ENCODE measurements around the gene TOE1.
A peak's percentile ranks its signal among the peaks of the same experiment; 100 is the strongest.

Gene TOE1

DNA sequence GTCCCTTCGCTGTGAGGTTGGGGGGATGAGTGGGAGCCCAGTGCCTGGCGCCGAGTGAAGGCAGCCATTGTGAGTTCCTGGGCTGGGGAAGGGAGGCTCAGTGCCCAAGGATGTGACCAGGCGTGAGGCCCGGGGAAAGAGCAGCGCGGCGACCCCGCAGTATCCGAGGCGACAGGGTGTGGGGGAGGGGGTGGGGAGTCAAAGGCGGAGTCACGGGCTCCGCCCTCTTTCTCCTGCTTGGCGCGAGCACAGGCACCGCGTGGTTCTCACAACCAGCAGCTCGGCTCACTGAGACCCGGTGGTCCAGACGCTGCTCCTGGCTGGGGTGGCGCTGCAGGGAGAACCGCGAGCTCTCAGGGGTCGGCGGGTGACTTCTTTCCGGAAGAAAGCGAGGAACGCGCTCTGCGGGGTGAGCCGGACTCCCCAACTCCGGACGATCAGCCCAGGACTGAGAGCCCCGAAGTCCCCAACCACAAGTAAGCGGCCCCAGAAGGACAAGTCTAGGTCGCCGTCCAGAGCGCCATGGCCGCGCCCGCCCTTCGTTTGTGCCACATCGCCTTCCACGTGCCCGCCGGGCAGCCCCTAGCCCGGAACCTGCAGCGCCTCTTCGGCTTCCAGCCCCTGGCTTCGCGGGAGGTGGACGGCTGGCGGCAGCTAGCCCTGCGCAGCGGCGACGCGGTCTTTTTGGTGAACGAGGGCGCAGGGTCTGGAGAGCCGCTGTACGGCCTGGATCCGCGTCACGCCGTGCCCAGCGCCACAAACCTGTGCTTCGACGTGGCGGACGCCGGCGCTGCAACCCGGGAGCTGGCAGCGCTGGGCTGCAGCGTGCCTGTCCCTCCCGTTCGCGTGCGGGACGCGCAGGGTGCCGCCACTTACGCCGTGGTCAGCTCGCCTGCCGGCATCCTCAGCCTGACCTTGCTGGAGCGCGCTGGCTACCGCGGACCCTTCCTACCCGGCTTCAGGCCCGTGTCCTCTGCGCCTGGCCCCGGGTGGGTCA lies 13.0 kb upstream of the TOE1 start, which contains the start of gene HPDL:
Gene HPDL (plus strand): TSS at position 269 of the 997 bp plus-strand sequence. CDS start 254 bp downstream, at position 523.
- DNase-seq (ENCODE audit: low spot score), result peak; percentile 51

- DNase-seq (ENCODE audit: low spot score), result no peak
These were observed 12.1 kb upstream of the TOE1 start for GRCh38 chr1:45327644-45328515.

- DNase-seq (ENCODE audit: low spot score), result no peak
These were observed 11.3 kb upstream of the TOE1 start for GRCh38 chr1:45328680-45329079.

- no peak for DNase-seq (ENCODE audit: low spot score)
These were observed 10.5 kb upstream of the TOE1 start for GRCh38 chr1:45329445-45329844.

- DNase-seq (ENCODE audit: low spot score), result no peak
These were observed 8.3 kb upstream of the TOE1 start for GRCh38 chr1:45331436-45332345.

- DNase-seq (ENCODE audit: low spot score), result no peak
These were observed 7.6 kb upstream of the TOE1 start for GRCh38 chr1:45332346-45332720.

GRCh38 chr1:45334308-45335245 lies 5.4 kb upstream of the TOE1 start:
- DNase-seq (ENCODE audit: low spot score), result no peak

DNA sequence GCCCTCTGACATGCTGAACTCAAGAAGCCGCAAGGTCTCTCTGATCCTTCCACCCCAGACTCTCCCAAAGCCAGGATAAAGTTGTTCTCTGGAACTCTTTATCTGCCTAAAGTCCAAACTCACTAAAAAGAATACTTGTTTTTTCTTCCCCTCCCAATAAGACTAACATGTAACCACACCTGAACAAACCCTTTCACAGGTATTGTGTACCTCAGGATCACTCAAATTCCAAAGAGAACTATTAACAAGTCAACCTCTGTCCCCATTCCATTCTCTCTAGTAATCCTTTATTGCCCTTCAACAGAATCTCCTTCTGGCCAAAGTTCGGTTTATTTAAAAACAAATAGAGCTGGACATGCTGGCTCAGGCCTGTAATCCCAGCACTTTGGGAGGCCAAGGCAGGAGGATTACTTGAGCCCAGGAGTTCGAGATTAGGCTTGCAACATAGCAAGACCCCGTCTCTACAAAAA lies 4.1 kb upstream of the TOE1 start:
- DNase-seq (ENCODE audit: low spot score), result no peak

GRCh38 chr1:45337630-45338325 lies 2.2 kb upstream of the TOE1 start:
- no peak for DNase-seq (ENCODE audit: low spot score)

GRCh38 chr1:45340816-45341466 lies 971 bp downstream of the TOE1 start:
- peak; percentile 15 for DNase-seq (ENCODE audit: low spot score)

GRCh38 chr1:45344499-45344898 lies 4.5 kb downstream of the TOE1 start:
- no peak for DNase-seq (ENCODE audit: low spot score)

DNA sequence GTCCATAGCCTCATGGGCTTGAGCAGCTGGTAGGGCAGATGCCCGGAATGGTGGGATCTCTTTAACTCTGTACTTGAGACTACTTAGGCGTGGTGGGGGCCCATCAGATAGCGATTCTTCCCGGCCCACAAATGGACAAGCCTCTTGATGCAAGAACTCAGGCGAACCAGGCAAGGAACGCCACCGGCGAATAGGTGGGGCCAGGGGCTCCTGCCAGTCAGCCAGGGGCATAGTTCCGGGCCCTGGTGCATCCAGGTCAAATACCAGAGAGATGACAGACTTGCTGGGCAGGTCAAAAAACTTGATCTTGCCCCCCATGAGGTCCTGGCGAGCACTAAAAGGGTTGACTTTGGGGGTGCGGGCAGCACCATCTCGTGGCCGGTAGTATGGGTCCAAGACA lies 5.0 kb downstream of the TOE1 start:
- no peak for DNase-seq (ENCODE audit: low spot score)

- DNase-seq (ENCODE audit: low spot score), result no peak
These were observed 6.5 kb downstream of the TOE1 start for GRCh38 chr1:45346473-45346872.

DNA sequence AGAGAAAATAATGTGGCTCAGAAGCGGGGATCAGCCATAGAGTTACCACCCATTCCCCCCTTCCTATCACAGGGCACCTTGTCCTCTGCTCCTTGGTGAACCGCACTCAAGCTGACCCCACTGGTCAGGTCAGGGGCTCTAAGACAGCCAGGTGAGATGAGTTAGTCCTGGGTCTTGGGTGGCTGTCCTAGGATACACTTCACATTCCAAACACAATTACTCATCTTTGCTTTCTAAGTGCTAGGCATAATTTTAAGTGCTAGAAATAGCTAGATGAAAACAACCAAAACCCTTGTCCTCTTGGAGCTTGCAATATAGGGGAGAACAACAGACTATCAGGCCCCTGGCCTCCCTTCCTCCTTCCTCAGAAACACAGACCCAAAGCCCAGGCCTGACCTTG lies 8.1 kb downstream of the TOE1 start:
- DNase-seq (ENCODE audit: low spot score), result no peak

DNA sequence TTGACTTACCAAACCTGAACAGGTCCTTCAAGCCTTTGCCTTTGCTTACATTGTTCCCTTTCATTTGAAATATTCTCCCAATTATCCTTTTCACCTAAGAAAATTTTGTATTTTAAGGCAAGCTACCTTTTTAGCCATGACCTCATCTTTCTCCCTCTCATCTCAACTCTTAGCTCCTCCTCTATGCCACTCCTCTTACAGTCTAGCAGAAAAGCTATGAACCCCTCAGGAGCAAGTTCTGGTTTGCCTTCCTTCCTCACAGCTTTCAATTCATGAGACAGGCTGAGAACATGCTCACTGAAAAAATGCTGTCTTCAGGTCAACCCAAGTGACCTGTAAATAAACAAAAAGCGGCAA lies 8.6 kb downstream of the TOE1 start:
- no peak for DNase-seq (ENCODE audit: low spot score)

DNA sequence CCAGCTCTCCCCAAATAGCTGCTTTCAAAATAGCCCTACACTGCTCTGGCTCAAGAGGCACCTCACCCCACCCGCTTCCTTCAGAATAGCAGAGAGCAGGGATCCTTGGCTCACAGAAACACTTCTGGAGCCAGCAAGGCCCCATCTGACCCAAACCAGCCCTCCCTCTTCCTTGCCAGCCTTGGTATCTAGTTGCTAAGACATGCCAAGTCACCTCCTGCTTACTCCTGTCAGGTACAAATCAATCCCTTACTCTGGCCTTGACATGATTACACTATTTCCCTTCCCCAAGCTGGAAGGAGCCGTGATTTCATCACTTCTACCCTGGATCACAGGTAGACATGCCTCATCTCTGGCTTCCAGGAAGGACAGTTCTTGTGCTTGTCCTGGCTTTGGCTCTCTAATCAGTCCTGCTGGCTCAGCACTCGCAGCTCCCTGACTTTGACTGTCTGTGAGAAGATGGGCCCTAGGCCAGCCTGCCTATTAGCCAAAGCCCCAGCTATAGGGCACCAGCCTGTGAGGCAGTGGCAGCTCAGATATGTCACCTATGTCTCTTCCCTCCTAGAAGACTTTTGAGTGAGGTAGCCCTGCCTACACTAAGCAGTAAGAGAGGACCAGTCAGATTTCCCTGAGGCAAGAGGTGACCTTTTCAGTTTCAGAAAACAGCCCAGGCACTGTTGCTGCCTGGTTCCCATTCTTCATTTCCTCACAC lies 9.2 kb downstream of the TOE1 start:
- DNase-seq (ENCODE audit: low spot score), result no peak

DNA sequence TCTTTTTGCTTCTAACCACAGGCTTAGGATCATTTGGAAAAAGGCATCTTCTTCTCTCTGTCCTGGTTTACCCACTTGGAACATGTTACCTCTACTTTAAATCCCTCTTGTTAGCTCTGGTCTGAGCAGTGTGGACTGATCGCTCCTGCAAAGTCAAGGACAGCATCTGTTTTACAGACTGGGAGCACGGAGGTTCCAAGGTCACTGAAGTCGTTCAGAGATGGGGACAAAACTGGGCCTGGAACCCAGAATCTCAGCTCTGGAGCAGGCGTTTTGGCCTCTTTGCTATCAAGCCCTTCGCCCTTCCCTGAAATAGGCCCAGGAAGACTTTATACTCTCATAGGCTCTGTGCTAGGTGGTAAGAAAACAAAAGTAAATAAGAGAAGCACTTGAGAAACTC lies 11.5 kb downstream of the TOE1 start:
- no peak for DNase-seq (ENCODE audit: low spot score)

DNA sequence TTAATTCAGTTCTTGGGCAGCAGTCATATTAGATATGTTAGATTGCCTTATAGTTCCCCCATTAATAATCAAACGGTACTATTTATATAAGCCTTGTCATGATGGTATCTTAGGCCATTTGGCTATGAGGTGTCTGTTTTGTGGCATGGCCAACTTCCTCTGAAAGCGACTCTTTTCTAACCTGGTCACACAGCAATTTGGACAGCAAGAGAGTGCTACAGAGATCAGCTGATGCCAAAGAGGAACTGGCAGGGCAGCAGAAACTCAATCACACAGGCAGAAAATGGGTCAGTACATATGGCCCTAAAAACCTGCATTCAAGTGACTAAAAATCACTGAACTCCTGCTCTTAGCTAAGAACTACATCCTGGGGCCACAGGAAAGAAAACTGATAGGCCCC lies 13.7 kb downstream of the TOE1 start:
- no peak for DNase-seq (ENCODE audit: low spot score)

GRCh38 chr1:45354838-45355237 lies 14.9 kb downstream of the TOE1 start:
- no peak for DNase-seq (ENCODE audit: low spot score)
